ENCODE results near the gene NKX3-2.

Gene NKX3-2

GRCh38 chr4:13544606-13545393, 492 bp upstream of the NKX3-2 start:
- Histone ChIP-seq H3K4me3 (ENCODE audit: low read depth in 1 of 2, low read length in 1 of 2) (peak overlapping the region; percentile 57), H3K36me3 (no peaks in the 10 kb centered on the region), H3K27me3 (peaks cover 100% of the 10 kb centered on the region), H3K9me3 (no peaks in the 10 kb centered on the region), H3K4me1 (ENCODE audit: control insufficient read depth in 1 of 2, insufficient read depth in 1 of 2, low read depth in 1 of 2, low read length in 1 of 2) (peaks cover 31 to 59% of the 10 kb centered on the region in 2 experiments), H3K27ac (no peak overlapping the region)
- TF ChIP-seq, protein P1, sequence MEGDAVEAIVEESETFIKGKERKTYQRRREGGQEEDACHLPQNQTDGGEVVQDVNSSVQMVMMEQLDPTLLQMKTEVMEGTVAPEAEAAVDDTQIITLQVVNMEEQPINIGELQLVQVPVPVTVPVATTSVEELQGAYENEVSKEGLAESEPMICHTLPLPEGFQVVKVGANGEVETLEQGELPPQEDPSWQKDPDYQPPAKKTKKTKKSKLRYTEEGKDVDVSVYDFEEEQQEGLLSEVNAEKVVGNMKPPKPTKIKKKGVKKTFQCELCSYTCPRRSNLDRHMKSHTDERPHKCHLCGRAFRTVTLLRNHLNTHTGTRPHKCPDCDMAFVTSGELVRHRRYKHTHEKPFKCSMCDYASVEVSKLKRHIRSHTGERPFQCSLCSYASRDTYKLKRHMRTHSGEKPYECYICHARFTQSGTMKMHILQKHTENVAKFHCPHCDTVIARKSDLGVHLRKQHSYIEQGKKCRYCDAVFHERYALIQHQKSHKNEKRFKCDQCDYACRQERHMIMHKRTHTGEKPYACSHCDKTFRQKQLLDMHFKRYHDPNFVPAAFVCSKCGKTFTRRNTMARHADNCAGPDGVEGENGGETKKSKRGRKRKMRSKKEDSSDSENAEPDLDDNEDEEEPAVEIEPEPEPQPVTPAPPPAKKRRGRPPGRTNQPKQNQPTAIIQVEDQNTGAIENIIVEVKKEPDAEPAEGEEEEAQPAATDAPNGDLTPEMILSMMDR (IDR thresholded peaks at IDR 0.05) = no peak

DNA sequence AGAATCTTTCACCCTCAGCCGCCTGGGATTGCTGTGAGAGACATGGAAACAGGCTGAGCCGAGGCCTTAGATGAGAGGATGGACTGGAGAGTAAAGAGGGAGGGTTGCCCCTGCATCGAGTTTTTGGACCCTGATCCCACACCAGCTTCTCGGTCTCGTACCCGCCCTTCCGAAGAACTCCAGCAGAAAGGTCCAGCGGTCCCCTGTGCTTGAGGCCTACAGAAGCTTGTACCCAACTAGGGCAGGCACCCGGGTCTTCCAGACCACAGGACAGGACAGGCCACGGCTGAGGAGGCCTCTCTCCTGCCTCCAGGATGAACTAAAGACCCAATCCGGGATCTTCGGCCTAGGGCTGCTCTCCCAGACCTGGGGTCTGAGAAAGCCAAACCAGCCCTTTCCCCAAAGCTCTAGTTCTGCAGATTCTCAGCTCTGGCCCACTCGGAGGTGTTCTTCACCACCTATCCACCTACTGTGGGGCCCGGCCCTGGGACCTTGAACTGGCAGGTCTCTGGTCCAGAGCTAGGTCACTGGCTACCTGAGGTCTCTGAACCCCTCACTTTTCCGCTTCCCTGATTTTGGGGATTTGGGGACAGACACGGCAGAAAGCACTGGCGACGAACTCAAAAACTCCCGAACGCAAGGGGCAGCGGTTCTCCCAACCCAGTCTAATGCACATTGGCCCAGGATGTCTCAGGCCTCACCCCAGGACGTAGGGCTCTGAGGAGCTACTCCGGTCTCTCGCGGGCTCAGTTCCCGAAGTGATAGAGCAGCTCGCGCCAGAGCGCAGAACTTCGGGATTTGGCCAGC, 1.1 kb downstream of the NKX3-2 start:
- Histone ChIP-seq H3K4me1 (ENCODE audit: control insufficient read depth in 1 of 2, insufficient read depth in 1 of 2, low read depth in 1 of 2, low read length in 1 of 2) (peaks cover 24 to 52% of the 10 kb centered on the region in 2 experiments), H3K9me3 (no peaks in the 10 kb centered on the region), H3K36me3 (no peaks in the 10 kb centered on the region), H3K27ac (no peak overlapping the region), H3K4me3 (ENCODE audit: low read depth in 1 of 2, low read length in 1 of 2) (peak overlapping the region in 1 of 2 experiments; percentile 57), H3K27me3 (peaks cover 100% of the 10 kb centered on the region)
- TF ChIP-seq, protein P1 (IDR thresholded peaks at IDR 0.05) = no peak

- Histone ChIP-seq H3K27me3 (peaks cover 100% of the 10 kb centered on the region), H3K27ac (no peak overlapping the region), H3K36me3 (no peaks in the 10 kb centered on the region), H3K4me1 (ENCODE audit: control insufficient read depth in 1 of 2, insufficient read depth in 1 of 2, low read depth in 1 of 2, low read length in 1 of 2) (peaks cover 21 to 46% of the 10 kb centered on the region in 2 experiments), H3K4me3 (ENCODE audit: low read depth in 1 of 2, low read length in 1 of 2) (no peak overlapping the region), H3K9me3 (no peaks in the 10 kb centered on the region)
- TF ChIP-seq, protein P1 (IDR thresholded peaks at IDR 0.05) = no peak
Observed at GRCh38 chr4:13542577-13543031, 1.7 kb downstream of the NKX3-2 start.

DNA sequence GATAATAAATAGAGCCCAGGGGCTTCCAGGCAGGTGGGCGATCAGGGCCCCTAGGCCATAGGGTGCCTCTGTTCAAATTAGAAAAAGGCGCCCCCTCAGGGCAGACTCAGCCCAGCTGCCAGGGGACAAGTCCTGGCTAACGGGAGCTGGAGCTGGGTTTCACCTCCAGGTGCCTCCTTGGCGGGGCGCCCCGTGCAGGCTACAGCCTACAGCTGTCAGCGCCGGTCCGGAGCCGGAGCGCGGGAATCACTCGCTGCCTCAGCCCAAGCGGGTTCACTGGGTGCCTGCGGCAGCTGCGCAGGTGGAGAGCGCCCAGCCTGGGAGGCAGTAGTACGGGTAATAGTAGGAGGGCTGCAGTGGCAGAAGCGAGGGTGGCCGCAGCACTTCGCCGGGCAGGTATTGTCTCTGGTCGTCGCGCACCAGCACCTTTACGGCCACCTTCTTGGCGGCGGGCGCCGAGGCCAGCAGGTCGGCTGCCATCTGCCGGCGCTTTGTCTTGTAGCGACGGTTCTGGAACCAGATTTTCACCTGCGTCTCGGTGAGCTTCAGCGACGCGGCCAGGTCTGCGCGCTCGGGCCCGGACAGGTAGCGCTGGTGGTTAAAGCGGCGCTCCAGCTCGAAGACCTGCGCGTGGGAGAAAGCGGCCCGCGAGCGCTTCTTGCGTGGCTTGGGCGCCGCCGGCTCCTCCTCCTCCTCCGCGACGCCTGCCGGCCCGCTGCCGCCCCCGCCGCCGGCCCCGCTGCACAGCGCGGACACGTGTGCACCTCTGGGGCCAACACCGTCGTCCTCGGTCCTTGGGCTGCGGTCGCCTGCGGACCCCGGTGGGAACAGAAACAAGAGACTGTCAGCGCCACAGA, 2.4 kb downstream of the NKX3-2 start:
- Histone ChIP-seq H3K36me3 (no peaks in the 10 kb centered on the region), H3K9me3 (no peaks in the 10 kb centered on the region), H3K27ac (no peak overlapping the region), H3K4me1 (ENCODE audit: control insufficient read depth in 1 of 2, insufficient read depth in 1 of 2, low read depth in 1 of 2, low read length in 1 of 2) (peaks cover 14 to 39% of the 10 kb centered on the region in 2 experiments), H3K4me3 (ENCODE audit: low read depth in 1 of 2, low read length in 1 of 2) (peak overlapping the region in 1 of 2 experiments; percentile 30), H3K27me3 (peaks cover 100% of the 10 kb centered on the region)
- TF ChIP-seq, protein P1 (IDR thresholded peaks at IDR 0.05) = no peak

DNA sequence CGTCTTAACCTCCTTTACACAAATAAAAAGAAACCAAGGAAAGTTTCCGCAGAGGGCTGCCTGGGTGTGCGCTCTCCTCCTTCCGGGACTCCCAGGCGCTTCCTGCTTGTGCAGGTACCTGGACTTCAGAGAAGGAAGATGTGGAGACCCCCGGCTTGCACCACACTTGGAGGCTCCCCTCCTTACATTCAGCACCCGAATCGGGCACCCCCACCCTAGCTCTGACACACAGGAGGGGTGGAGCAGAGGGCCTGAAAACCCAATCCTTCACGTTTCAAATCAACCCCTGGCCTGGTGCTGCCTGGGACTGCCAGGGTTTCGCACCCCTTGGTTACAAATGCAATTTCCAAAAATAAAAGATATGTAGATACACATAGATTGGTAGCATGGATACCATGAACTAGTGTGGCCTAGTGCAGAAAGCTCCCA, 3.1 kb downstream of the NKX3-2 start:
- peaks cover 12 to 37% of the 10 kb centered on the region in 2 experiments for H3K4me1 ChIP-seq (ENCODE audit: control insufficient read depth in 1 of 2, insufficient read depth in 1 of 2, low read depth in 1 of 2, low read length in 1 of 2)
- H3K4me3 ChIP-seq (ENCODE audit: low read depth in 1 of 2, low read length in 1 of 2) = no peak overlapping the region
- H3K27ac ChIP-seq = no peak overlapping the region
- no peaks in the 10 kb centered on the region for H3K36me3 ChIP-seq
- peaks cover 100% of the 10 kb centered on the region for H3K27me3 ChIP-seq
- no peaks in the 10 kb centered on the region for H3K9me3 ChIP-seq
- TF ChIP-seq, protein P1 (IDR thresholded peaks at IDR 0.05) = no peak
